ENCODE results near the gene FNDC10.

FNDC10 gene

DNA sequence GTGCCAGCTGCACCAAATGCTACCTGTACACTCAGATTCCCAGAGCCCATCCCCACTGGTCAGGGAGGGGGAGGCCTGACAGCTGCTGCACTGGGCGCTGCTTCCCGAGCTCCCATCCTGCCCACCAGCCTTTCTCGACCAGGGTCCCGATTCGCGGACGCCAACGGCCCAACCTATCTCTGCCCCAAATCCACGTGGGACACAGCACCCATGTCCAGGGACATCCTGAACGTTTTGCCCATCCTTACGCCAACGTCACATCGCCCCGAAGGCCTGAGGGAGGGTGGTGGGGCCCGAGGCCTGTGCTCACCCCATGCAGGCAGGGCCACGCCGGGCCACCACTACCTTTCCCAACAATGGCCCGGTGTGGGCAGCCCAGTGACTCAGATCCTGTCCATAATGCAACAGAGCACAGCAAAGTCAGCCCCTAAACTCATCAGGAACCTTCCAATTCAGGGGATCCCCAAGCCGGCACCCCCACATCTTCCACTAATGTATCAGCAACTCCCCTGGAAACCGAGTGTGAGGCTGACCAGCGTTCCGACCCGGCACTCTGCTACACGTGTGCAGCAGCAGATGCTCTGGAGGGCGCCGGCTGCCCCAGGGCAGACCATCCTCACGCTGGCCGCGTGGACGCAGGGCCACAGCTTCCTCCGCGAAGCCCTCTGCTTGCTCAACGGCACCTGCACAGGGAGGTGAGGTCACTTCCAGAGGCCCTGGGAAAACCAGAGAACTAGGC, 48.2 kb downstream of the FNDC10 start:
- H3K14ac ChIP-seq (ENCODE audit: low read length), result no peak overlapping the region
- no peak overlapping the region for H4K12ac ChIP-seq (ENCODE audit: low read depth, low read length)
- H3K18ac ChIP-seq (ENCODE audit: low read length), result no peak overlapping the region
- H3K4me1 ChIP-seq (ENCODE audit: control insufficient read depth in 1 of 2, insufficient read depth in 2 of 2, low read length in 2 of 2), result no peaks in the 10 kb centered on the region
- H3K9me3 ChIP-seq (ENCODE audit: insufficient read depth, low read depth, low read length), result no peaks in the 10 kb centered on the region
- no peak overlapping the region for H3K4ac ChIP-seq (ENCODE audit: low read depth, low read length)
- H4K91ac ChIP-seq (ENCODE audit: low read depth, low read length), result no peak overlapping the region
- no peak overlapping the region for H3K23ac ChIP-seq (ENCODE audit: low read length)
- H3K9ac ChIP-seq (ENCODE audit: low read length), result no peak overlapping the region
- H3K27ac ChIP-seq (ENCODE audit: low read depth, low read length), result no peak overlapping the region
- peaks cover 28 to 32% of the 10 kb centered on the region in 2 experiments for H3K36me3 ChIP-seq (ENCODE audit: control insufficient read depth in 1 of 2, insufficient read depth in 2 of 2, low read length in 2 of 2)
- H2BK12ac ChIP-seq (ENCODE audit: low read length), result no peak overlapping the region
- H2BK120ac ChIP-seq (ENCODE audit: insufficient read depth, low read length, poor library complexity), result no peak overlapping the region
- no peaks in the 10 kb centered on the region for H3K79me2 ChIP-seq (ENCODE audit: control insufficient read depth, insufficient read depth, low read length, poor library complexity)
- no peak overlapping the region for H4K8ac ChIP-seq (ENCODE audit: low read depth, low read length)
- no peak overlapping the region for H3K4me3 ChIP-seq (ENCODE audit: low read depth, low read length)
- DNase-seq, result no peak
- H2BK5ac ChIP-seq (ENCODE audit: low read depth, low read length, poor library complexity), result no peak overlapping the region
- H2AFZ ChIP-seq (ENCODE audit: insufficient read depth, low read length, poor library complexity), result no peak overlapping the region
- WGBS (ENCODE audit: extremely low coverage, insufficient coverage, insufficient read length), result no CpG with 5 or more reads among the region's 33 CpGs
- H3K27me3 ChIP-seq (ENCODE audit: insufficient read depth, low read length), result no peaks in the 10 kb centered on the region
- no peaks in the 10 kb centered on the region for H3K79me1 ChIP-seq (ENCODE audit: low read length)
- no peak overlapping the region for H2AK5ac ChIP-seq (ENCODE audit: low read length)
- H3K4me2 ChIP-seq (ENCODE audit: low read length), result no peak overlapping the region

DNA sequence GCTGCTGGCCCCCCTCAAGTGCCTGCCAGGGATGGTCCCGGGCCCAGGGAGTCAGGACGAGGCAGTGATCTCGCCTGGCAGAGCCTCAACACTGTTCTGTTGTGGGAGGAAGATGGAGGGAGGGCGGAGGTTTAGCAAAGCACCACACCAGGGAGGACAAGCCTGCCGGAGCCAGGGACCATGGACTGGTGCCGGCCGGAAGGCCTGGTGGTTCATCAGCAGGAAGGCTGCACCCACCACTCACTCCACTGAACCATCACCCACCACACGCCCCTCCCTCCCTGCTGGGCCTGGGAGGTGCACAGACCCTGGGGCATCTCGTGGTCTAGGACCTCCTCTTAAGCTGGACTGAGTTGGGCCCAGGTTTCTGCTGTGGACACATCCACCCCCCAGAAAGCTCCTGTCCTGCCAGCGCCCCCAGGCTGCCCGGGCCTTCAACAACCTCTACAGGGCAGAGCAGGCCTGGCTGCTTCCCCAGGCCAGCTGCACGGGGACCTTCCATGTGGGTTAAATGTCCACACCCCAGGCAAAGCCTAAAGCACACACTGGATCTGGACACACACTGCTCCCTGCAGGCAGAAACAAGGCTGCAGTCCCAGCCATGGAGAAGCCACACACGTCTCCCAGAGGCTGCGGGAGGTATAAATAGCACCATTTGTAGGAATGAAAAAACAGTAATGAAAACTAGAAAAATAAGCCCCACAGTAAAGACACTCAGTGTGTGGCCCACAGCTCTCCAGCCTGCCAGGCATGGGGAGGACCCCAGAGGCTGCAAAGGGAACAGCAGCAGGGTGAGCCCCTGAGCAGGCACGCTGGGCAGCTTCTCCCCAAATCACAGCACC, 49.1 kb downstream of the FNDC10 start:
- Histone ChIP-seq H3K79me1 (ENCODE audit: low read length) (no peaks in the 10 kb centered on the region), H4K91ac (ENCODE audit: low read depth, low read length) (no peak overlapping the region), H2BK12ac (ENCODE audit: low read length) (no peak overlapping the region), H3K23ac (ENCODE audit: low read length) (no peak overlapping the region), H3K4me3 (ENCODE audit: low read depth, low read length) (no peak overlapping the region), H3K36me3 (ENCODE audit: control insufficient read depth in 1 of 2, insufficient read depth in 2 of 2, low read length in 2 of 2) (peaks cover 30 to 35% of the 10 kb centered on the region in 2 experiments), H3K4ac (ENCODE audit: low read depth, low read length) (no peak overlapping the region), H3K79me2 (ENCODE audit: control insufficient read depth, insufficient read depth, low read length, poor library complexity) (no peaks in the 10 kb centered on the region), H3K18ac (ENCODE audit: low read length) (peak overlapping the region; percentile 30), H4K8ac (ENCODE audit: low read depth, low read length) (no peak overlapping the region), H2BK5ac (ENCODE audit: low read depth, low read length, poor library complexity) (no peak overlapping the region), H3K9ac (ENCODE audit: low read length) (no peak overlapping the region), H3K9me3 (ENCODE audit: insufficient read depth, low read depth, low read length) (no peaks in the 10 kb centered on the region), H3K27ac (ENCODE audit: low read depth, low read length) (no peak overlapping the region), H3K27me3 (ENCODE audit: insufficient read depth, low read length) (no peaks in the 10 kb centered on the region), H3K14ac (ENCODE audit: low read length) (no peak overlapping the region), H2AK5ac (ENCODE audit: low read length) (no peak overlapping the region), H4K12ac (ENCODE audit: low read depth, low read length) (peak overlapping the region; percentile 16), H2BK120ac (ENCODE audit: insufficient read depth, low read length, poor library complexity) (no peak overlapping the region), H3K4me1 (ENCODE audit: control insufficient read depth in 1 of 2, insufficient read depth in 2 of 2, low read length in 2 of 2) (no peaks in the 10 kb centered on the region), H2AFZ (ENCODE audit: insufficient read depth, low read length, poor library complexity) (no peak overlapping the region), H3K4me2 (ENCODE audit: low read length) (no peak overlapping the region)
- no CpG with 5 or more reads among the region's 15 CpGs for WGBS (ENCODE audit: extremely low coverage, insufficient coverage, insufficient read length)
- no peak for DNase-seq

DNA sequence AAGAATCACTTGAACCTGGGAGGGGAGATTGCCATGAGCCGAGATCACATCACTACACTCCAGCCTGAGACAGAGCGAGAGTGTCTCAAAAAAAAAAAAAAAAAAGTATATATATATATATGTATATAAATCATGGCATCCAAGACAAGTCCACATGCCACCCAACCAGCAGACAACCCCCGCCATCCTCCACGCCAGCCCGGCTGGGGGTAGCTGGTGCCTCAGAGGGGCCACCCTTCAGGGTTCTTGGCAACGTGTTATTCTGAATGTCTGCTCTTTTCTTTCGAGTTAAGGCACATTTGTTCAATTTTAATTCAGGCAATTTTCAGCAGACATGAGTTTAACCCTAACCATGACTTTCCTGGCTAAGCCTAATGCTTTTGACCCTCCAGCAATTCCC, 49.8 kb downstream of the FNDC10 start:
- Histone ChIP-seq H2BK12ac (ENCODE audit: low read length) (no peak overlapping the region), H3K23ac (ENCODE audit: low read length) (no peak overlapping the region), H3K18ac (ENCODE audit: low read length) (no peak overlapping the region), H3K4ac (ENCODE audit: low read depth, low read length) (no peak overlapping the region), H3K14ac (ENCODE audit: low read length) (no peak overlapping the region), H2BK5ac (ENCODE audit: low read depth, low read length, poor library complexity) (no peak overlapping the region), H3K79me1 (ENCODE audit: low read length) (no peaks in the 10 kb centered on the region), H2BK120ac (ENCODE audit: insufficient read depth, low read length, poor library complexity) (no peak overlapping the region), H3K27ac (ENCODE audit: low read depth, low read length) (no peak overlapping the region), H3K9me3 (ENCODE audit: insufficient read depth, low read depth, low read length) (no peaks in the 10 kb centered on the region), H3K27me3 (ENCODE audit: insufficient read depth, low read length) (no peaks in the 10 kb centered on the region), H3K4me1 (ENCODE audit: control insufficient read depth in 1 of 2, insufficient read depth in 2 of 2, low read length in 2 of 2) (no peaks in the 10 kb centered on the region), H3K4me2 (ENCODE audit: low read length) (no peak overlapping the region), H3K79me2 (ENCODE audit: control insufficient read depth, insufficient read depth, low read length, poor library complexity) (no peaks in the 10 kb centered on the region), H3K4me3 (ENCODE audit: low read depth, low read length) (no peak overlapping the region), H2AFZ (ENCODE audit: insufficient read depth, low read length, poor library complexity) (no peak overlapping the region), H3K9ac (ENCODE audit: low read length) (no peak overlapping the region), H2AK5ac (ENCODE audit: low read length) (no peak overlapping the region), H4K8ac (ENCODE audit: low read depth, low read length) (no peak overlapping the region), H4K91ac (ENCODE audit: low read depth, low read length) (no peak overlapping the region), H3K36me3 (ENCODE audit: control insufficient read depth in 1 of 2, insufficient read depth in 2 of 2, low read length in 2 of 2) (peaks cover 27 to 34% of the 10 kb centered on the region in 2 experiments), H4K12ac (ENCODE audit: low read depth, low read length) (no peak overlapping the region)
- DNase-seq, result no peak
- WGBS (ENCODE audit: extremely low coverage, insufficient coverage, insufficient read length), result no CpG with 5 or more reads among the region's 7 CpGs

DNA sequence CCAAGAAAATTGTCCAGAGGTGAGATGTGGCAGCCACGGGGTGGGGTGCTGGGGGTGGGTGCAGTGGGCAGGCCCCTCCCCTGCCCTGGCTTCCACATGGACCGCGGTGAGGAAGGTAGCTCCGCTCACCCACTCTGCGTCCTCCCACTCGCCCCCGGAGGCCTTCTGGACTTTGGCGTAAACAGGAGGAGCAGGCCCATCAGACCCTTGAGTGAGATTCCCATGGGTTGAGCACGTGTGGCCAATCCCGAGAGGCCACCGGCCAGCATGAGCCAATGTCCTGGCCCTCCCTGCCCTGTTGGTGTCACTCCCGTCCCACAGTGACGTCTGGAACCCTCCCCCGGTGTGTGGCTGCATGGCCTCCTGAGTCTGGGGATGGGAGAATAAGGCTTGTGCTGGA, 51.3 kb downstream of the FNDC10 start:
- Histone ChIP-seq H3K4me2 (ENCODE audit: low read length) (no peak overlapping the region), H3K9ac (ENCODE audit: low read length) (no peak overlapping the region), H3K36me3 (ENCODE audit: control insufficient read depth in 1 of 2, insufficient read depth in 2 of 2, low read length in 2 of 2) (peaks cover 35 to 39% of the 10 kb centered on the region in 2 experiments), H2BK12ac (ENCODE audit: low read length) (no peak overlapping the region), H3K79me1 (ENCODE audit: low read length) (no peaks in the 10 kb centered on the region), H3K23ac (ENCODE audit: low read length) (no peak overlapping the region), H2BK5ac (ENCODE audit: low read depth, low read length, poor library complexity) (no peak overlapping the region), H3K4me1 (ENCODE audit: control insufficient read depth in 1 of 2, insufficient read depth in 2 of 2, low read length in 2 of 2) (no peaks in the 10 kb centered on the region), H3K14ac (ENCODE audit: low read length) (no peak overlapping the region), H3K9me3 (ENCODE audit: insufficient read depth, low read depth, low read length) (no peaks in the 10 kb centered on the region), H3K4me3 (ENCODE audit: low read depth, low read length) (no peak overlapping the region), H3K27me3 (ENCODE audit: insufficient read depth, low read length) (no peaks in the 10 kb centered on the region), H4K12ac (ENCODE audit: low read depth, low read length) (no peak overlapping the region), H3K79me2 (ENCODE audit: control insufficient read depth, insufficient read depth, low read length, poor library complexity) (no peaks in the 10 kb centered on the region), H2BK120ac (ENCODE audit: insufficient read depth, low read length, poor library complexity) (no peak overlapping the region), H2AFZ (ENCODE audit: insufficient read depth, low read length, poor library complexity) (no peak overlapping the region), H4K91ac (ENCODE audit: low read depth, low read length) (no peak overlapping the region), H2AK5ac (ENCODE audit: low read length) (no peak overlapping the region), H3K18ac (ENCODE audit: low read length) (peak overlapping the region; percentile 27), H4K8ac (ENCODE audit: low read depth, low read length) (no peak overlapping the region), H3K27ac (ENCODE audit: low read depth, low read length) (no peak overlapping the region), H3K4ac (ENCODE audit: low read depth, low read length) (no peak overlapping the region)
- no CpG with 5 or more reads among the region's 14 CpGs for WGBS (ENCODE audit: extremely low coverage, insufficient coverage, insufficient read length)
- no peak for DNase-seq
